GM12801 (cell line): ENCODE measurements around the gene NCAN.

Source experiments
- TF ChIP-seq, protein P1 (sequence below): IDR thresholded peaks from one replicate; pipeline ENCODE4 v1.5.1; 2011; ENCODE audit warnings: control low read depth; ENCODE audit not compliant: insufficient read length; ENCODE audit errors: extremely low read depth

NCAN gene

GRCh38 chr19:19230999-19231398, 19.2 kb downstream of the NCAN start:
- TF ChIP-seq, protein P1, sequence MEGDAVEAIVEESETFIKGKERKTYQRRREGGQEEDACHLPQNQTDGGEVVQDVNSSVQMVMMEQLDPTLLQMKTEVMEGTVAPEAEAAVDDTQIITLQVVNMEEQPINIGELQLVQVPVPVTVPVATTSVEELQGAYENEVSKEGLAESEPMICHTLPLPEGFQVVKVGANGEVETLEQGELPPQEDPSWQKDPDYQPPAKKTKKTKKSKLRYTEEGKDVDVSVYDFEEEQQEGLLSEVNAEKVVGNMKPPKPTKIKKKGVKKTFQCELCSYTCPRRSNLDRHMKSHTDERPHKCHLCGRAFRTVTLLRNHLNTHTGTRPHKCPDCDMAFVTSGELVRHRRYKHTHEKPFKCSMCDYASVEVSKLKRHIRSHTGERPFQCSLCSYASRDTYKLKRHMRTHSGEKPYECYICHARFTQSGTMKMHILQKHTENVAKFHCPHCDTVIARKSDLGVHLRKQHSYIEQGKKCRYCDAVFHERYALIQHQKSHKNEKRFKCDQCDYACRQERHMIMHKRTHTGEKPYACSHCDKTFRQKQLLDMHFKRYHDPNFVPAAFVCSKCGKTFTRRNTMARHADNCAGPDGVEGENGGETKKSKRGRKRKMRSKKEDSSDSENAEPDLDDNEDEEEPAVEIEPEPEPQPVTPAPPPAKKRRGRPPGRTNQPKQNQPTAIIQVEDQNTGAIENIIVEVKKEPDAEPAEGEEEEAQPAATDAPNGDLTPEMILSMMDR = no peak

- TF ChIP-seq, protein P1 = no peak
These were observed 20.5 kb downstream of the NCAN start for GRCh38 chr19:19232261-19232721.

GRCh38 chr19:19234220-19234816, 22.6 kb downstream of the NCAN start:
- TF ChIP-seq, protein P1 = no peak

DNA sequence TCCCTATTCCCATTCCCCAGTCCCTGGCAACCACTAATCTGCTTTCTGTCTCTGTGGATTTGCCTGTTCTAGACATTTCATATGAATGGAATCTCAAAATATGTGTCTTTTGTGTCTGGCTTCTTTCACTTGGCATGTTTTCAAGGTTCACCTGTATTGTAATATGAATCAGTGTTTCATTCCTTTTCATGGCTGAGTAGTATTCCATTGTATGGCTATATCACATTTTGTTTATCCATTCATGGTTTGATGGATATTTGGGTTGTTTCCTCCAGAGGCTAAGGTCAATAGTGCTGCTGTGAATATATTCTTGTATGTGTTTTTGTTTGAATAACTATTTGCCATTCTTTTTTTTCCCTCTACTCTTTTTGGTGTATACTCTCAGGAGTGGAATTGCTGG, 24.4 kb downstream of the NCAN start:
- TF ChIP-seq, protein P1 = no peak

- TF ChIP-seq, protein P1 = no peak
These were observed 26.6 kb downstream of the NCAN start for GRCh38 chr19:19238126-19238894.

DNA sequence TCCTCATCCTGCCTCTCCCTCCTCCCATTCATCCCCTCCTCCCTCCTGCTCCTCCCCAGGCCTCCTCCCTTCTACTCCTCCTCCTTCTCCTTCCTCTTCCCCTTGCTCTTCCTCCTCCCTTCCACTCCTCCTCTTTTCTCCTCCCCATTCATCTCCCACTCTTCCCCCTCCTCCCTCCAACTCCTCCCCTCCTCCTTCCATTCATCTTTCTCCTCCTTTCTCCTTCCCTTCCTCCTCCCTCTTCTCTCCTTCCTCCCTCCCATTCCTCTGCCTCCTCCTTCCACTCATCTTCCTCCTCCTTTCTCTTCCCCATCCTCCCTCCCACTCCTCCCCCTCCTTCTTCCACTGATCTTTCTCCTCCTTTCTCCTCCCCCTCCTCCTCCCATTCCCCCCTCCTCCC, 27.9 kb downstream of the NCAN start:
- TF ChIP-seq, protein P1 = no peak

GRCh38 chr19:19240476-19240875, 28.7 kb downstream of the NCAN start:
- TF ChIP-seq, protein P1 = no peak
